ENCODE measurements around the gene SUZ12.
"Not testable (repeated sequence)": the region's sequence is repeated elsewhere in the genome, so short reads cannot be mapped to it uniquely, and the experiment has no call there.

DNA sequence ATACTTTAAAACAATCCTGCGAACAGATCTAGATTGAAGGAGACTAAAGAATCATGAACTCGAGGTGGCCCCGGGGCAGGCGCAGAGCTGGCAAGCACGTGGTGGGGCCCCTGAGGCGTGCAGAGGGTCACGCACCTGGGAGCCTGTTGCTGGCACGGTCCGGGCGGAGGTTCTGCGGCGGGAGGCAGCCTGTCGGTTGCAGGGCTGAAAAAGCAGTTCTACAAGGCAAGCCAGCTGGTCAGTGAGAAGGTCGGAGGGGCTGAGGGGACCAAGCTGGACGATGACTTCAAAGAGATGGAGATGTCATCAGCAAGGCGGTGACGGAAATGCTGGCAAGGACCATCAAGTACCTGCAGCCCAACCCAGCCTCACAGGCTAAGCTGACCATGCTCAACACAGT lies 103.4 kb downstream of the SUZ12 start:
- TF ChIP-seq, protein P1, sequence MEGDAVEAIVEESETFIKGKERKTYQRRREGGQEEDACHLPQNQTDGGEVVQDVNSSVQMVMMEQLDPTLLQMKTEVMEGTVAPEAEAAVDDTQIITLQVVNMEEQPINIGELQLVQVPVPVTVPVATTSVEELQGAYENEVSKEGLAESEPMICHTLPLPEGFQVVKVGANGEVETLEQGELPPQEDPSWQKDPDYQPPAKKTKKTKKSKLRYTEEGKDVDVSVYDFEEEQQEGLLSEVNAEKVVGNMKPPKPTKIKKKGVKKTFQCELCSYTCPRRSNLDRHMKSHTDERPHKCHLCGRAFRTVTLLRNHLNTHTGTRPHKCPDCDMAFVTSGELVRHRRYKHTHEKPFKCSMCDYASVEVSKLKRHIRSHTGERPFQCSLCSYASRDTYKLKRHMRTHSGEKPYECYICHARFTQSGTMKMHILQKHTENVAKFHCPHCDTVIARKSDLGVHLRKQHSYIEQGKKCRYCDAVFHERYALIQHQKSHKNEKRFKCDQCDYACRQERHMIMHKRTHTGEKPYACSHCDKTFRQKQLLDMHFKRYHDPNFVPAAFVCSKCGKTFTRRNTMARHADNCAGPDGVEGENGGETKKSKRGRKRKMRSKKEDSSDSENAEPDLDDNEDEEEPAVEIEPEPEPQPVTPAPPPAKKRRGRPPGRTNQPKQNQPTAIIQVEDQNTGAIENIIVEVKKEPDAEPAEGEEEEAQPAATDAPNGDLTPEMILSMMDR (IDR thresholded peaks at IDR 0.05; ENCODE audit: poor library complexity): not testable (repeated sequence)
- not testable (repeated sequence) for TF ChIP-seq EZH2phosphoT487 (IDR thresholded peaks at IDR 0.05; ENCODE audit: low read depth, severe bottlenecking, unreplicated experiment)

All from hepatocyte (in vitro differentiated cells).